Activated CD8-positive, alpha-beta memory T cell treated with anti-CD3 and anti-CD28 coated beads for 36 hours (primary cell): ENCODE results near the gene GOLGB1. TPM values are rescaled to one million over a fixed set of nuclear protein-coding genes. Genes with fewer than 3 reads are reported as not detected.
"Not testable (repeated sequence)": the region's sequence is repeated elsewhere in the genome, so short reads cannot be mapped to it uniquely, and the experiment has no call there.

ENCODE experiments used
- CTCF ChIA-PET: fragments of 350-600 bp; sonication (Branson Sonifier 250); formaldehyde crosslinking; loops from one replicate; lab custom pipeline; 2021; ENCODE audit warnings: antibody characterized with exemption; lab: Charles Lee
- POLR2A ChIA-PET: fragments of 350-600 bp; sonication (Branson Sonifier 250); formaldehyde crosslinking; loops from one replicate; lab custom pipeline; 2021; ENCODE audit warnings: antibody characterized with exemption; lab: Charles Lee
- total RNA-seq, 2 experiments: library from RNA; stranded (reverse); gene quantifications; one replicate each; pipeline ENCODE4 v1.2.3, GENCODE V29; 2021

Gene GOLGB1
- total RNA-seq, 2 experiments from 2014 or later: 13.3 to 15.3 TPM

DNA sequence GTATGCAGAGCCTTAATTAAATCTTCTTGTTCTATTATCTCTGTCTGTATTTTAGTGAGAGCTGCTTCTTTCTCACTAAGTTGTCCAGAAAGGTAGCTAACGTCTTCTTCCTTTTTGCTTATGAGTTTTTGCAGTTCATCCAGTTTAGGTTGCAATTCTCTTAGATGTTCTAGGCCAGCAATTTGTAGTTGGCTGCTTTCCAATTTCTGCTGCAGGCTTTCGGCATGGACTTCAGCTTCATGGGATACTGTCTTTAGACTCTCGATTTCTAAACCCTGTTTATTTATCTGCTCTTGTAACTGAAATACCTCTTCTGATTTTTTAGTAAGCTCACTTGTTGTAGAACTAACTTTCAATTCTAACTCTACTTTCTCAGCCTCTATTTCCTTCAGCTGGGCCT lies 53.4 kb downstream of the GOLGB1 start:
- ChIA-PET POLR2A (no interaction called here), CTCF (no interaction called here)

DNA sequence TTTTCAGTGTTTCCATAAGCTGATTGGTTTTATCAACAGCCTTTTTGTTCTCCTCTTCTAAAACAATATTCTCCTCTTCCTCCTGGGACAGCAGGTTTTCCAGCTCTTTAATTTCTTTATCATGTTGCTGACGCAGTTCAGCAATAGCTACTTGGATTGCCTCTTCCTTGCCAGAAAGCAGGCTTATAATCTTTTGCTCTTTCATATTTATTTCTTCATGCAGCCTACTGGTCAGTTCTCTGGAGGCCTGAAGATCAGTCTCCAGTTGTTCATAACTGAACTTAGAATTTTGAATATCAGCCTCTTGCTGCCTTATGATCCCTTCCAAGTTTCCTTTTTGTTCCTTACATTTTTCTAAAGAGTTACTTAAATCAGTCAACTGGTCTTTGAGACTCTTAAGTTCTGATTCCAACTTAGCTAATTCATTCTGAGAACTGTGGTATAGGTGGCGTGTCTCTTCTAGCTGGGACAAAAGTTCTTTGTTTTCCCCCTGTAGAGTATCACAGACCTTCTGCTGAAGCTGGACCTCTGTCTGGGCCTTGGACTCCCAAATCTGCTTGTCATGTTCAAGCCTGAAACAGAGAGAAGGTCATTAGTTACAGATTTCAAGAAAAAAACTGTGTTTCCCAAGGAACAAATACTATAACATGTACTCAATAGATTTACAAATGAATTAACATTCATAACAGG lies 57.4 kb downstream of the GOLGB1 start:
- ChIA-PET CTCF (no interaction called here), POLR2A (interaction anchor here (0.6 kb wide), 1 partner anchor 134 kb away, joined by 3 read pairs; no protein-coding TSS in a partner anchor)

DNA sequence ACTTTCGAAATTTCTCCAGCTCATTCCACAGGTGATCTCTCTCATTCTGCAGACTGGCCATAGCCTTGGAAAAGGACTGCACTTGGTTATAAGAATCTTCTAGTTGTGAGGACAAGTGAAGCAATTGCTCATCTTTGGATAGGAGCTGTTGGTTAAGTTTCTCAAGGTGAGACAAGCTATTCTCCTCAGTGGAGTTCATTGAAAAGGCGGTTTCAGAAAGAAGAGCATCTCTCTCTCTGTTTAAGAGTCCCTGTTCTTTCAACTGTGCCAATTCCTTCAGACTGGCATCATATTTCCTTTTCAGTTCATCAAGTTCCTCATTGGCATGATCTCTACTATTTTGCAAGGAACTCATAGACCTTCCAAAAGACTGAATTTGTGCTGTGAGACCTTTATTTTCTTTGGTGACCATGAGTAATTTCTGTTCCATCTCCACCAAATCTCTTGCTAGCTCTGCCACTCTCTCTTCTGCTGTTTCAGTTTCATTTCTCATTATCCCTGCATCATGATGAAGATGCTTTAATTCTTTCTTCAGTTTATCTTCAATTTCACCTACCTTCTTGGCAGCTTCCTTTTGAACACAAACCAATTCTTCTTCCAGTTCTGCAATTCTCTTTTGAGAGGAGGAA lies 58.6 kb downstream of the GOLGB1 start:
- POLR2A ChIA-PET: no interaction called here
- CTCF ChIA-PET: no interaction called here

DNA sequence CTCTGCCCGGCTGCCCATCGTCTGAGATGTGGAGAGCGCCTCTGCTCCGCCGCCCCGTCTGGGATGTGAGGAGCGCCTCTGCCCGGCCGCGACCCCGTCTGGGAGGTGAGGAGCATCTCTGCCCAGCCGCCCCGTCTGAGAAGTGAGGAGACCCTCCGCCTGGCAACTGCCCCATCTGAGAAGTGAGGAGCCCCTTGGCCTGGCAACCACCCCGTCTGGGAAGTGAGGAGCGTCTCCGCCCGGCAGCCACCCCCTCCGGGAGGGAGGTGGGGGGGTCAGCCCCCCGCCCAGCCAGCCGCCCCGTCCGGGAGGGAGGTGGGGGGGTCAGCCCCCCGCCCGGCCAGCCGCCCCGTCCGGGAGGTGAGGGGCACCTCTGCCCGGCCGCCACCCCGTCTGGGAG lies 60.8 kb downstream of the GOLGB1 start:
- CTCF ChIA-PET, POLR2A ChIA-PET: not testable (repeated sequence)

DNA sequence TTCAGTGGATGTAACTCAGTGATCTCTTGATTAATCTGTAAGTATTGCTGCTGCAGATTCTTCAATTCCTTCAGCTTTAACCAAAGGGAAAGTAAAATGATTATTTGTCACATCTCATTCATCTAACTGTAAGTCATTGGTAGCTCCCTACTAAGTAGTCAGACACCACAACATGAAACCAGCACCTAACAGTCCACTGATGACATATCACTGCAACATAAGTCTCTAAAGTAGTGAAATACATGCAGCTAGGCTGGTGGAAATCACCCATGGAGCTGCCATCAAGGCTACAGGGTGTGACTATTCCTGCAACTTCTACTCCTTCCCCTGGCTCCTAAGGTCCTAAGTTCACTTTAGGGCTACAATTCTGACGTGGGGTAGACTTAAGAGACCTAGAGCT lies 67.7 kb downstream of the GOLGB1 start:
- POLR2A ChIA-PET: no interaction called here
- CTCF ChIA-PET: no interaction called here

DNA sequence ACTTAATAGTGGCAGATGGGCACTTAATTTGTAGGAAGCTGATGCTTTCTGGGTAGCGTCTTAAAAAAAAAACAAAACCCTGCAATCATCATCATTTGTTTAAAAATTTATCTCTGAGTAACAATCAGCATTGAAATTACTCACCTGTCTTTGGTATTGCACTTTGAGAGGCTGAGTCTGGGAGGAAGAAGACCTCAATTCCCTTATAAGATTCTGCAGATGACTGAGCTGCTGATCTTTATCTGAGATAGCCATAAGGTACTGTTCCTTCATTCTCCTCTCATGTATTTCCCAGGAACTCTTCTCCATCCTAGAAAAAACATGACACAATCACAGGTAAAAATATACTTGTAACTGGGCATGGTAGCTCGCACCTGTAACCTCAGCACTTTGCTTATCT lies 72.4 kb downstream of the GOLGB1 start:
- ChIA-PET POLR2A (no interaction called here), CTCF (interaction anchor here (0.9 kb wide), 1 partner anchor 16 kb away, joined by 3 read pairs; the partner anchor contains the start of gene HCLS1)

DNA sequence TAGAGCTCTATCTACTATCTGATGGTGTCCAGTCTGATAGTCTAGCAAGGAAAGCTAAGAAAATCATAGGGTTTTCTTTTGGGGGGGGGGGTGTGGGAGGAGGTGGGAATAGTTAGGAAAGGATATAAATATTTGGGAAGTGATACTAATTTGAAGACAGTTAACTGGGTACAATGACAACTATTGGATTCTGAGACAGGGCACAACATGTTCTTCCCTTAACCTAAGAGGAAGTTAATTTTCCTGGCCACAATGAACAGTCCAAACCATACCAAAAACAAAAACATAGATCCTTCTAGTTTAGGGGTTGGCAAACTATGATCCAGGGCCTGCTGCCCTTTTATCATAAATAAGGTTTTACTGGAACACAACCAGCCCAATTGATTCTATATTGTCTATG lies 78.9 kb downstream of the GOLGB1 start:
- POLR2A ChIA-PET: no interaction called here
- CTCF ChIA-PET: no interaction called here

DNA sequence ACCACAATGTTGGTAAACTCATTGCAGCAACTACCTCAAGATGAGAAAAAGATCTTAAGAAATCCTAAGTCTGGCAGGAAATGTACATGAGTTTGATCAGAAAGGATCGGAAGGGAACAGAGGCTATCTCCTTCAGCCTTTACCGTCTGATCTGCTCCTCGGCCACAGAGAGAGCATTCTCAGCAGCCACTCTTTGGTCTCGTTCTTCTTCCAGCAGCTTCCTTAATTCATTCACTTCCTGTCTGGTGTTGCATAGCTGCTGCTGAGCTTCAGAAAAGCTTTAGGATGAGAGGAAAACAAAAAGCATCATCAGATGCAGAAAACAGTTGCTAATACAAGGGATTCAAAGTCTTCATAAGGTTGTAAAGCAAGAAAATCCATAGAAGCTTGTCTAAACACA lies 82.2 kb downstream of the GOLGB1 start:
- ChIA-PET POLR2A (no interaction called here), CTCF (no interaction called here)

DNA sequence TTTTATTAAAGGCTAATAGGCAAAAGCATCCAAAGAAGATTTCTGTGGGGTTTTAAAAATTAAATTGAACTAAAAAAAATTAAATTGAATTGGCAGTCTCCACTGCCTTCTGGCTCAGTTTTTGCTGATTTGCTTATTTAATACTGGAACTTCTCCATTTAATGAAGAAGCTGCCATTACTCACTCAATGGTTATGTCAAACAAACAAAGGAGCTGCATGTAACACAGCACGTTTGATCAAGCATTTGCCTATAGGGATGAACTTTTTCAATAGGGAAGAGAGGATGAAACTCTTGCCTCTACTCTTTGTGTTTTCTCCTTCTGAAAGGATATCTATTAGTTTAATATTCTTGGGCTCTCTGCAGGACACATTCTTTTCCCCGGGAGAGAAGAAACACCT lies 84.1 kb downstream of the GOLGB1 start:
- CTCF ChIA-PET: no interaction called here

DNA sequence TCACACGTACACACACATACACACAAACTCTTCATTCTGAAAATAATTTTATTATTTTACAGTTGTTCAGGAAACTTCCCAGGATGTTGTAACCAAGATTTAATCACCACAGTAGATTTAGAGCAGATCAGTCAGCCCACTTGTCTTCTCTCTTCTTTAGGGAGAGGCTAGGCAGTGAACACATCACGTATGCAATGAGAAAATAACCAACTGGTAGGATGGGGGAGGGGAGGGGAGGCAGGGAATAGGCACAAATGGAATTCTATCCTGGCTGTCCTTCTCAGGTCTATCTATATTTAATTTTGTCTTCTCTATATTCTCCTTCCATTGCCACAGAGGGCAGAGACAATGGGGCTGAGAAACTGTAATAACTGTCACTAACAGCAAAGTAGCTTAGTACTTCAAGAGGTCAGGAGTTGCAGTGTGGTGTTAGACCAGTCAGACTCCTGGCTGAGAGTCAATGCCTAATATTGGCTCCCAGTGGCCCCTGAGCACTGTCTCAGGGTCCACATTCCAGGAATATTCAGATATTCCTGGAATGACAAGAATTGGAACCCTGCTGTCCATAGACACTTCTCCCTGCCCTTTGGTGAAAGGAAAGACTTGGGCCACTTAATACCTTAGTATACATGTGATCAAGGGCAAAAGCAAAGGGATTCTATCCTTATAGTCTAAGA lies 86.2 kb downstream of the GOLGB1 start:
- CTCF ChIA-PET: no interaction called here
- POLR2A ChIA-PET: no interaction called here

More for the DNA sequence above, 84.1 kb downstream of the GOLGB1 start:
- POLR2A ChIA-PET: no interaction called here

DNA sequence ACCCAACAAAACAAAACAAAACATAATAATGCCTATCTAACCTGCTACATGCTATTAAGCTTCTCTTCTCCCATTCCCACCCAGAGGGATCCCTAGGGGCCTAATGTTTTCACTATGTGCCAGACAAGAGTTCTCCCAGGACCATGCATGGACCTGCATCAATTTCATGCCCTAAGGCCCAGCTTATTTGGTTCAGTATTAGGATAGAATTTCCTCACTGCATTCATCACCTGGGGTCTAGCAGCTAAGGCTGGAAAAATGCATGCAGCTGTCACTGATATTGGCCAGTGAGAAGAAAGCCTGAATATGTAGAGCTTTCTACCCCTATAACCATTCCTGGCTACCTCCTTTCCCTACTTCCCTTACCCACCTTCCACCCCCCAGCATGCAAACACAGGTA lies 86.8 kb downstream of the GOLGB1 start:
- POLR2A ChIA-PET: no interaction called here
- CTCF ChIA-PET: no interaction called here

DNA sequence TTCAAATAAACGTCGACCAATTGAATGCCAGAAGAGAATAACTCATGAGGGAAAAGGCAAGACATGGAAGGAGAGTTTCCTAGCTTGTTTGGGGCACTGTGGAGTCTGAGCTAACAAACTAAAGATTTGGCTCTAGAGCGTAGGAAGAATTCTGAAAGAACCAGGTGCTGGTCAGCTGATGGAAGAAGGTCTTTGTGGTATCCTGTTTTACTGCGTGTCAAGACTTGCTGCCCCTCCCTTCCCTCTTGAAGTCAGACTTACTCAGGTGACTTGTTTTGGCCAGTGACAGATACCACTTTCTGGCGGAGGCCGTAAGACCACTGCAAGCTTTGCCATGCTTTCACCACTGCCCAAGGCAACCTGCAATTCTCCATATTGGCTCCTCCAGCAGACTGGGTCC lies 88.2 kb downstream of the GOLGB1 start:
- POLR2A ChIA-PET: interaction anchor here (0.6 to 0.7 kb wide), 2 partner anchors 11 to 115 kb away, joined by 3 to 5 read pairs; no protein-coding TSS in a partner anchor
- CTCF ChIA-PET: interaction anchor here (0.7 kb wide), 1 partner anchor 16 kb away, joined by 3 read pairs; no protein-coding TSS in a partner anchor

DNA sequence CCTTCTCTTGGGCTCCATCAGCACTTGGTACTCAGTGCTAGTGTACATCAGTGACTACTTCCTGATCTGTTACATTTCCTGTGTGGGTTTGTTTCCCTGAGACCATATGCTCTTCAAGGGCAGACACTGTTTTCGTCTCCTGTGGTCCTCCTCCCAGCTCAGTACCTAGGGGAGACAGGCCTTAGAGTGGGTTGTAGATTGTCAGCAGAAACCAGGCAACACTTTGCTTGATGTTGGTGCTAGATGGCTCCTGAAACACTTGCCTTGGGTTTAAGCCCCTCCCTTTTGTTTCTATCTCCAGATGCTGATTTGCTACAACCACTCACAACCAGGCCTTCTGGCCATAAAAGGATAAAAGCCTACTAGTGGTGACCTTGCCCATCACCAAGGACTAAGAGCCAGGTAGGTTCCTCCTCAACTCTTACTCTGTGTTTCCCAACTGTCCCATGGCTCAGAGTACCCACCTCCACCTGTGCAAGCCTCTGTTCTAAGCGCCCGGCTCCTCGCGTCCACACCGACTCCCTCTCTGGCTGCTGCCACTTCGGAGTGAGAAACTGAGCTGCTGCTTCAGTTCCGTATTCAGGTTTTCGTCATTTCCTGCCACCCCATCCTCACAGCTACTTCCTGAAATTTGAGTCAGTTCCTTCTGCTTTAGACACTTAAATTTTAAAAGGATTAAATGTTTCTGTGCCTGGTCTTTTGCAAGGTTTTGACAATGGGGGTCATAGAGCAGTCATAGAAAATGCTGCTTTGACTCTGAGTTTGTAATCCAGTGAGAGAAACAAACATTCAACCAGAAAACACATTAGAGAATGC lies 89.0 kb downstream of the GOLGB1 start, which contains the start of gene HCLS1:
TSS of gene HCLS1 (minus strand) at position 548 of the 816 bp plus-strand sequence. CDS start 2,556 bp downstream, outside the sequence.
- ChIA-PET CTCF (interaction anchor here (0.7 kb wide), 1 partner anchor 17 kb away, joined by 3 read pairs; no protein-coding TSS in a partner anchor), POLR2A (interaction anchor here (0.6 to 0.7 kb wide), 3 partner anchors 10 to 114 kb away, joined by 3 to 5 read pairs (median 5); no protein-coding TSS in a partner anchor)

DNA sequence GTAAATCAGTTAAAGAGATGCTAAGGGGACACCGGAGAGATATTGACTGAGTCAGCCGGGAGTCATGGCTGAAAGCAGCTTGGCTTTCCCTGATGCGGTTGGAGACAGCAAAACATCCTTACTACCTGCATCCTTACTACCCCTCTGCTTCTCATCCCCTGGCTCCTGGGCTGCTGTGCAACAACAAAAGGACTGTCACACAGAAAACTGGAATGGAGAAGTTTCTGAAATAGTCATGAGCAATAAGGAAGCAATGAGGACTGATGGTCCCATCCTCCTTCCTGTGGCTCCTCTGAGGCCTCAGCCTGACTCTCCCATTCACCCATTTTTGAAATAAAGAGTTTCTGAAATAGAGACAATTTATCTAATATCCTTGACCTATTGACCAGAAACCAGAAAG lies 90.0 kb downstream of the GOLGB1 start:
- ChIA-PET POLR2A (no interaction called here), CTCF (no interaction called here)

DNA sequence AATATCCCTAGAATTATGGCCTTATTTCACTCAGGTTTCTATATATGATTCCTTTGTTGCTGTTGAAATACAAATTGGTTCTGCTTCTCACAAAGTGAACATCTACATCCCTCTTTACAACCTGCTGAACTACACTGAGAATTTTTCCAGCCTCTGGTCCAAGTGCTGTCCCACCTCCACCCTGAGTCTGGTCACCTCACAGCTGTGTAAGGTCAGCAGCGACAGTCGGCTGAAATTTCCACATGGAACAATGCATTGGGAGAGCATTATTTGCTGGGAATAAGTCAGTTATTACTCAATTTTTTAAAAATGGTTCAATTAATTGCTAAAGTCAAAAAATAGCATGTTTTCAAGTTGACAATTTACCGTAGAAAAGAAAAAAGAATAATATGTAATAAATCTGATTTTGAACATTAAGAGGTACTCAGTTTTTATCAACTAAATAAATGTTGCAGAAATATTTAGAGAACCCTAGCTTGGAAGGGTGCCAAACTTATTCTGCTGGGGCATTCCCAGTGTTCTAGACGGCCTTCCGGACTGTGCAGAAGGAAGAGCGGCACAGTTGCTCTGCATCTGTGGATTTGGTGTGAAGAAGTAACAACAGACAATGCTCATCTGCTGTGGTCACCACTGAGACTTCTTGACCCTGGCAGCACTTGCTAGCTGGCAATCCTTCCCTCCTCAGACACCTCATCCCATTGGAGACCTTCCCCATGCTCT lies 90.7 kb downstream of the GOLGB1 start:
- ChIA-PET CTCF (no interaction called here), POLR2A (no interaction called here)

DNA sequence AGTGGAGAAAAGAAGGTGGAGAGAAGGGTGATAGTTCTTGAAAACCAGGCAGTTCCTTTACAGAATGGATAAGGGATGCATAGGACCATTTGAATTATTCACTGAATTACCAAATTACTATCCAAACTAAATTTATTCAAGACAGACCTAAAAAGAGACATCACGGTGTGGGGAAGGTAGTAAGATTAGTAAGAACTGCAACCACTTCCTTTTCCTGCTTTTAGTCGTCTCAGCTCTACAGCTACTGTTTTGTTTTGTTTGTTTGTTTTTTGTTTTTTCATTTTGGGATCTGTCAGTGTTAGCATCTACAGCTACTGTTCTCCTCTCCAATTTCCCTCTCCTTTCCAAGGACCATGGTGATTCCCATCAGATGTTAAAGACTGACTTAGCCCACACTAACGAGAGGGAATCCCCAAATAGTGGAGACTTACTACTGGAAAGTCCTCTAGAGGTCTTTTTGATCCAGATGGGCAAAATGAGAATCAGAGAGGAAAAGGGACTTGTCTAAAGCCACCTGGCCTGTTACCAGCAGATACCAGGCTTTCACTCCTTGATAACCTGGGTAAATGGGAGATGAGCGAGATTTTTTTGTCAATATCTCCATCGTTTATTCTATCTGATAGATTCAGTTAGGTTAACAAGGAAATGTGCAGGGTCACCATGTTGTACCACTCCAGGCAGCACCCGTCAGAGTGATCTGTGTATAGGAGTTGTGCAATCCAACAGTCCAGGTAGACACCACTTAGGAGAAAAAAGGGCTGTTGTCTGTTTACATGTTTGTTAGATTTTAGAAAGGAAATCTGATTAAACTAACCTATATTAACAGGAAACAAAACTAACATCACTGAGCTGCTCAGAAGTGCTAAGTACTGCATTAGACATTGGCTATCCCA lies 94.8 kb downstream of the GOLGB1 start:
- ChIA-PET POLR2A (no interaction called here), CTCF (no interaction called here)

DNA sequence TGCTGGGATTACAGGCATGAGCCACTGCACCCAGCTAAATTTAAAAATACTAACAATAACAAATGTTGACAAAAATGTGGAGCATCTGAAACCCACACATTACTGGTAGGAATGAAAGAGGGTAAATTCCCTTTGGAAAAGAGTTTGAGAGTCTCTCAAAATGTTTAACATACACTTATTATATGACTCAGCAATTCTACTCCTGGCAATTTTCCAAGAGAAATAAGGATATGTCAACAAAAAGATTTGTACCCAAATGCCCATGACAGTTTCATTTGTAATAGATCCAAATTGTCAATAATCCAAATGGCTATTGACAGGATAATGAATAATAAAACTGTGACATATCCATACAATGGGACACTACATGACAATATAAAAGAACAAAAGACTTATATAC lies 97.9 kb downstream of the GOLGB1 start:
- CTCF ChIA-PET: no interaction called here
- POLR2A ChIA-PET: no interaction called here

DNA sequence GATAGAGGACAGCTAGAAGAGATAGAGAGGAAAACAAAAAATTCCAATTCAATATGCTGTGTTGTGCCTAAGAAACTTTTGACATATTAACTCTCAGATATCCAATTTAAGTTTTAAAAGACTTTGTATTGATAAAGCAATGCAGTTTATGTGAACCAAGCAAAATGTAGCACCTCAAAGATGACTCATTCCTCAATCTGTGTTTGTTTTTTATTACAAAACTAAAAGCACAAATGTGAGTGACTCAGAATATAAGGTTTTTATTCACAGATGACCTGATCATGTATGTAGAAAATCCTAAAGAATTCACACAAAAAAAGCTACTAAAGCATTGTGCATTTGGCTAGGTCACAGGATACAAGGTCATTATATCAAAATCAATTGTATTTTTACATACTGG lies 99.9 kb downstream of the GOLGB1 start:
- CTCF ChIA-PET: no interaction called here
- POLR2A ChIA-PET: interaction anchor here (1.5 kb wide), 1 partner anchor 11 kb away, joined by 3 read pairs; the partner anchor contains the start of gene HCLS1
